HG02798 (cell line): ENCODE results near the gene IGSF9.

Experiments used
- ATAC-seq: cut with Tn5 transposase; IDR thresholded peaks from one replicate; pipeline ENCODE4 v1.9.1; 2021; ENCODE audit warnings: mild to moderate bottlenecking; ENCODE audit not compliant: unreplicated experiment, poor library complexity

The IGSF9 gene

DNA sequence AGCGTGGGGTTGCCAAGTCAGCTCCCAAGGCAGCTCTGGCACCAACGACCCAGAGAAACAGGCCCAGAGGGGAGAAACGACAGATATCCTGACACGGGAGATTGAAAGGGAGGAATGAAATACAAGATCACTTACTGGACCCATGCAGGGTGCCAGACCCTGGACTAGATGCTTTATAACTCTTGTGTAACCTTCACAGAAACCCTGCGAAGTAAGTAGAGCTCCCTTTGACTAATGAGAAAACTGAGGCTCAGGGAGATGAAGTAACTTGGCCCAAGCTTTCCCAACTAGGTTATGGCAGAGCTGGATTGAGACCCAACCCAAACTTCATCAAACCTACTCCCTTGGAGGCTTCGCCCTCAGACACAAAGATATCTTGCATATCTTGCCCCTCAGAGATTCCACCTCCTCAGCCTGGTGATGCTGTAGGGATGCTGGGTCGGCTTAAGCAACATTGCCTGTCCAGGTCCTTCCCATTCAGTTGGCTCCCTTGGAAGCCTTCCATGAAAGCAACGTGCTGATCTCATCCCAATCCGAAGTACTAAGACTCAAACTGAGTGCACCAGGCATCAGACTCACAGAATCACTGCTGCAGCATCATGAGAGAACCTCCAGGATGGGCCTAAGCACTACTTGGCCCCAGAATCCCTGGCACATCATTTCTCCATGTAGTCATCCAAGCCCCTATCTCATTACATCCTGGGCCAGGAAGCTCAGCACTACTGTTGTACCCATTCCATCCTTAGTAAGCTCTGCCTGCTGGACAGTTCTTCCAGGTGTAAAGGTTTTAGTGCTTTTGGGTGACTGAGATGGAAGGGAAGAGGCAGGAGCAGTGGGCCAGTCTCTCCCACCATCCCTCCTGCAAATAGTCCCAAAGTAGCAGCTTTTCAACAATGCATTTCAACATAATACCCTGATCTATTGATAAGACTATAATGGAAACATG, 1.1 kb upstream of the IGSF9 start:
- ATAC-seq: no peak

- ATAC-seq: no peak
These were observed 574 bp downstream of the IGSF9 start for GRCh38 chr1:159944623-159945455.

GRCh38 chr1:159943908-159944622, 1.3 kb downstream of the IGSF9 start:
- ATAC-seq: no peak

DNA sequence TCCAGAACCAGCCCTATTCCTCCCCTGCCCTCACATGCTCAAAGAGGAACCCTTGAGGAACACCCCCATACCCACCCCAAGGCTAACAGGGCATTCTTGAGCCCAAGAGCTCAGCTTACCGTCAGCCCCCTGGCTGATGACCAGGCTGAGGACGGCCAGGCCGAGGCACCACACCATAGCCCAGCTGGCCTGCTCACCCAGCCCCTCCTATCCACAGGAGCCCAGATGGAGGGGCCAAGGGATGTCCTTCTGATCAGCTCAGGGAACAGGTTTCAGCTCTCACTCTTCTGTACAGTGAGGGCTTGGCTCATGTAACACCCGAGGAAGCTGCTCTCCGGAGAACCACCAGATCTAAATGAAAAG, 2.2 kb downstream of the IGSF9 start:
- ATAC-seq: no peak

- ATAC-seq: no peak
These were observed 2.7 kb downstream of the IGSF9 start for GRCh38 chr1:159942632-159943277.

DNA sequence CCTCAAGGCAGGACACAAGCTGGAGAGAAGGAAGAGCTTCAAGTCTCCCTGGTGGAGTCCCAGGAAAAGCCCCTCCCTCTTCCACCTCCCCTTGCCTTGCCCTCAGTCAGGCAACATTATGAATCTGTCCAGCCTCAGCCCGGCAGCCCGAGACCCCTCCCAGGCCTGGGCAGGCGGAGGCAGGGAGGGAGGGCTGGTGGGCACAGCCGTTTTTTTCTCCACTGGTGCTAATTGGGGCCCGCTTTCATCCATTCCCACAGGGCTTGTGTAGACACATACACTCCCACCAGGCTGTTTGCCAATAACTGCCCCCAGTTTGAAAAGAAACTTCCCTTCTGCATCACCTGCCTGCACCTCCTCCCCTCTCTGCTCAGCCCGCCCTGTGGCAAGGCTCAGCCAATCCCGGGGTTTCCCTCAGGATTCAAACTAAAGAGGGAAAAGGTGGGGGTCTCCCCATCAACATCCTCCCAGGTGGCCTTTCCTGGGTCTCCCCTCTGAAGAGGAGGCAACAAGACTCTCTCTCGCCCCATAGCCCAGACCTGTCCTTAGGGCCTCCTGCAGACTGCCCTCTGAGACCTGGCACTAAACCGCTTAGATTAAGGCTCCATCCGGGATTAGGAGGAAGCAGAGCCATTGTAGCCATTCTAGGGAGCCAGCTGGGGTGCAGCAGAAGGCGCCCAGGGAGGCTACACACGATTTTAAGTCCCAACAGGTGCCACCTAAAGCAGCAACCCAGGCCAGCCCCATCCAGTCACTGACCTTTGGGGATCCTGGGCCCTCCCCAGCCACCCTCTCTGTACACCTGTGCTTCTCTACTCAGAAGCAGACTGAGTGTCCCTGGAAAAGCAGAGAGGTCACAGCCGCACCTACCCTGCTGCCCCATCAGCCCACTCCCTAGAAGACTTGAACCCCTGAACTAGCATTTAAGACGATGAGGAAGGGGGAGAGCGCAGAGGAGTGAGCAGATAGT, 3.5 kb downstream of the IGSF9 start:
- no peak for ATAC-seq

DNA sequence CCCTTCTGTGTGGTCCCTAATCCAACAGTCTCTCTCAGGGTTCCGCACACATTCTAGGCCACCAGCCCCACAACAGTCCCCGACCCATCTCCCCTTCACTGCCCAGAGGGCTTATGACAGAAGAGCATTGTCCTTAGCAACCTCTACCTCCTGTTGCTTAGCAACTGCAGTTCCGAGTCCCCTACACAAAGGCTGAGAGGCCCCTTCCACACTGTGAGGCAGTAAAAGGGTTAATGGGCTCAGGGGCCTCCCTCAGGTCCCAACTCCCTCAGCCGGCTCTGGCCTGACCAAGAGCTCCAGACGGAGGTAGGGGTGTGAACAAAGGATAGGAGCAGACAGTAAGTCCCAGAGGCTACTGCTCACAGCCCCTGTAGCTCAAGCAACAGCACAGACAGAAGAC, 4.3 kb downstream of the IGSF9 start:
- no peak for ATAC-seq

DNA sequence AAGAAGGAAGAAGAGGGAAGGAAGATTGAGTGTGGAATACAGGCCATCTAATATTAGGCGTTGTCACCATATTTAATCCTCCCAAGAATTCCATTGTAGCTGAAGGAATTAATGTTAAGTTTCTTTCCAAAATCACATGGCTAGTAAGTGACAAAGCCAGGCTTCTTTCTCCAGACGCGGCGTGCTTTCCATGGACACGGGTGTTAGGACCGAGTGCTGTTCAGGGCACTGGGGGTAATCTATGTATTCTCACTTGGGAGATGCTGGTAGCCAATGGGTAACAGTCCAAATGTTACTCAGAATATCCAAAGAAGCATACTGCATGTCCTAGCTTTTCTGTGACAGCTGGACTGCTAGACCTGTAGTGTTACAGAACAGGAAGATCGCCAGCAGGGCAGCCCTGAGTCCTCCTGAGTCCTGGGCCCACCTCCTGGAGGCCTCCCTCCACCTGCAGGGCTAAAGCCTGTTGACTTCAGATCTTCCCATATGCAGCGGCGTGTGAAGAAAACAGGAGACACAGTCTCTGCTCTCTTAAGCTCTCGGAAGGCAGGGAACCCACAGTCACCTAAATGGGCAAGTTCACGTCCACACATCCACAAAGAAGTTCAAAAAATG, 5.3 kb downstream of the IGSF9 start:
- no peak for ATAC-seq

DNA sequence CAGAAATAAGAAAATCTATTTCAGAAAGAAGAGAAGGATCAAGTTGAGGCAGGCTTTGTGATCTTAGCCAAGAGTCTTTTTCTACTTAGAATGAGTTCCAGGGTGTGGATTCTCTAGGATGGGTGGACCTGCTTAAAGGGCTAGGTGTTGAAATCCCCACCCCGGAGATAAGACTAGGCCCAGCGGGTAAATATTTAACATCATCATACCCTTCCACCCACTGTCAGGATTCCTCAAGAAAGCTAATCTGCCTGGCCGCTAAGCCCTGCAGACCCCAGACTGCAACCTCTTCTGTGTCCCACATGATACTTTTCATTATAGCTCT, 5.8 kb downstream of the IGSF9 start:
- ATAC-seq: no peak

GRCh38 chr1:159938905-159939677, 6.3 kb downstream of the IGSF9 start:
- no peak for ATAC-seq

- no peak for ATAC-seq
These were observed 7.1 kb downstream of the IGSF9 start for GRCh38 chr1:159938211-159938852.

DNA sequence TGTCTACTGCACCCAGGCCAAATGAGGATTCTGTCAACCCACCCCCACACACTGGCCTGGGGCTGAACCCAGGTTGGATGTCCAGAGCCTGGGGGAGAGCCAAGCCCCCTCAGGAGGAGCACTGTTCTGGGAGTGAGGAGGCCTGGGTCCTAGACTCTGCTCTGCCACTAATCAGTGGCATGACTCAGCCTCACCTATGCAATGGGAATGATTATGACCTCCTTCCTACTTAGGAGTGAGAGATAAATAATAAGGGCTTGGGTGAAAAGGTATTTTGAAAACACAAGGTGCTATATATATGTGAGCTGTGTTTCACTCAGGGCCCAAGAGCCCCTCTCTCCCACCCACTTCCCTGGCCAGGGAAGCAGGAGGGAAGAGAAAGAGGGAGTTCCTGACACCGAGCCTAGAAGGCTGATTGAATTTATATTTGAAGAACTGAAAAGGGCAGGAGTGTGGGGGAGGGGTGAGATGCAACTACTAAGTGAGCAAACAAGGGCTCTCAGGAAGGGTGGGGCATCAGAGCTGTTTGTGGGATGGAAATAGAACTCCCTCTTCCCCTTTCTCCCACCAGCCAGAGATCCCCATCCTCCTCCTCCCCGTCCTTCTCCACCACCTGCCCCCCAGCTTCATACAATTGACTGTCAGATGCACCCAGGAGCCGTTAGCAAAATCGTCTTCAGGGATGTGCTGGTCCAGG, 8.2 kb downstream of the IGSF9 start:
- ATAC-seq: no peak

- peak; percentile 47 for ATAC-seq
These were observed 9.0 kb downstream of the IGSF9 start for GRCh38 chr1:159936273-159936904.

- no peak for ATAC-seq
These were observed 9.6 kb downstream of the IGSF9 start for GRCh38 chr1:159935719-159936272.

GRCh38 chr1:159935305-159935704, 10.1 kb downstream of the IGSF9 start:
- ATAC-seq: no peak
